Limb (tissue), 2 donors: Measurements from ENCODE around the gene NABP1.

Experiments
- DNase-seq, 2 donors: peaks; one replicate each; pipeline ENCODE4 v3.0.0-alpha.2; 2016; ENCODE audit errors: extremely low spot score in 2 of 2

NABP1 gene

DNA sequence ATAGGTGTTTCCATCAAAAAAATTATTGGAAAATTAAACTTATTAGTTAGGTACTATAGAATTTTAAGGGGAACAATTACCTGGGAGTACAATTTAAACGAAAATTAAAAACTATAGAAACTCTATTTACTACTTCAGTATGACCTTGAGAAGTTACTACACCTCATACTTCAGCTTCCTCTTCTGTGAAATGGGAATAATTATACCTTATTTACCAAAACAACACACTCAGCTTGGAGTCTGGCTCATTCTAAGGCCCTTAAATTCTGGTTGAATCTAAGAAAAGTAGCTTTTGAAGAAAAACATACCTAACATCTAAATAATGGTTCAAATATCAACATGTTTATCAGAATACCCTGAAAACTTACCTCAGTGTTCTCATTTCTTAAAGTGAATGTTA lies 2.7 kb downstream of the NABP1 start:
- DNase-seq, result no peak

- DNase-seq, result no peak
These were observed 4.2 kb downstream of the NABP1 start for GRCh38 chr2:191682126-191682525.

DNA sequence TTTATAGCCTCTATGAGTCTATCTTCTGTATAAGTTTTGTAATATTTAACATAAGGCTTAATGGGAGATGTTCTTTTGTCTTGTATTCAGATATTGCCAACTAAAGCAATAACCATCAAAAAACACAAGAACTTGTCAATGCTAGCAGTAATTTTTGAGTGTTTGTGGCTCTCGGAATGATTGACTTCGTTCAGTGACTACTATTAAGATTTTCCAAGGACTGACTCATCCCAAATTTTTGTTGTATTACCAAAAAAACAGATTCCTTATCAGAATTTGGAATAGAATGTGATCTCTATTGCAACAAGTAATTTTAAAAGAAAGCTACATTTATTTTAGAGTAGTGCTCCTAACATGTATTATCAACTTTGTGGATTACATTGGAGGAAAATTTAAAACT lies 8.1 kb downstream of the NABP1 start:
- no peak for DNase-seq

DNA sequence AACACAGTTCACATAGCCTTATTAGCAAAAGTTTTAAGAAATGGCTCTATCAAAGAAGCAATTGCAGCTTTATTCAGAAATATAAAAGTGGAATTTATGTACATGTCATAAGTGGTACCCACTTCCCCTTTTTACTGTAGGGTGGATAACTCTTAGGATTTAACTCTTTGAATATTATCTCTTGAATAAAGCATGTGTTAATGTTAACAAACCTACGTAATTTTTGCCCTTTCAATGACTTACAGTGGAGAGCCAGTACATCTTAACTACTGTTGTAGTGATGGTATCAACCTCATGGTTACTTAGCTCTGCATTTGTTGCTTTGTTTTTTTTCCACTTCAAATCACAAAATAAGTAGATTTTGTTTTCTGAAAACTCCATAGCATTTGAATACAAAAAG lies 8.8 kb downstream of the NABP1 start:
- no peak for DNase-seq

GRCh38 chr2:191687867-191688266 lies 9.9 kb downstream of the NABP1 start:
- DNase-seq, result no peak

DNA sequence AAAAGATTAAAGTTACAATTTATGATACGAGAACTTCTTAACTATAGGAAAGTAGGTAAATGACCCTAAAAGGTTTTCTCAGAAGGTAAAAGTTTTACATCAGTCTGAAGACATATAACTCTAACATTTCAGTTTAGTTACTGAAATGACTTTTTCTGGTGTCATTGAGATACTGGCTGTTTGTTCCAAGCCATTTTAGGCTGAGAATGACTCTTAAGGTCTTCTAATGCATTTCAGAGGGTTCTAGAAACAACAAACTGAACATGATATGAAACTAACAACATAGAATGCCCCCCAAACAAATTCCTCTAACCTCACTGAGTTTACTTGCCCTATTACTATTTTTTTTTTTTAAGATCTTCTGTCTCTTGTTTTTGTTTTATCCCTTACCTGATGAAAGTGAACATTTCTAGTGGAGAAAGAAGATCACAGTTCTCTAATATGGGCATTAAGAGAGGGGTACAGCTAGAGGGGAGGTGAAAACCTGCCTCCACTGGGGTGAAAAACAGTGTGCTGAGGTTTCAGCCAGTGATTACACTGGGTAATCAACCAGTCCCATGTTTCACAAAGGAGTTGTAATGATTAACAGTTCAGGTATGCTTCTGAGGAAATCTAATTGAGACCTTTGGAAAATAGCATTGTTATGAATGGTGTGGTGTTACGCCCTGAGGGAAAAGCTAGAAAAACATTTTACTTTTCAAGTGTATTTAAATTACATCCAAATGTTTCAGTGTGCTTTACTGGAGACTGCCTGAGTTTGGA lies 11.2 kb downstream of the NABP1 start:
- DNase-seq, result no peak

DNA sequence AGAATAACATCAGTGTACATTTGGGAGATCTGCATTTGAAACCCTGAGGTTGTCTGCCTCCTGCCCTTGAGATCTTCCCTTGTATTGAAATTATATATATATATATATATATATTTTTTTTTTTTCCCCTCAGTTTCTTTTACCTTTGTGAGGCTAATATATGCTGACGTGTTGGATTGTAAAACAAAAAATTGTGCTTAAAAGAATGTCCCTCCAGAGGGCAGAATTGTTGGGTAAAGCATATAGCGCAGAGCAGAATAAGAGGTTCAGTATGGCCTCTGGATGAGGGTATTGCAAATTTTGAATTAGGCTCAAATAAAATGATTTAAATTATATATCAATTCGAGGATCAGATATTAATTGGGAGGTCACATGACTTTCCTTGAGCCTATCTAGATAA lies 12.4 kb downstream of the NABP1 start:
- DNase-seq, result no peak

GRCh38 chr2:191691016-191691735 lies 13.2 kb downstream of the NABP1 start:
- peak; percentile 42 to 76 for DNase-seq

DNA sequence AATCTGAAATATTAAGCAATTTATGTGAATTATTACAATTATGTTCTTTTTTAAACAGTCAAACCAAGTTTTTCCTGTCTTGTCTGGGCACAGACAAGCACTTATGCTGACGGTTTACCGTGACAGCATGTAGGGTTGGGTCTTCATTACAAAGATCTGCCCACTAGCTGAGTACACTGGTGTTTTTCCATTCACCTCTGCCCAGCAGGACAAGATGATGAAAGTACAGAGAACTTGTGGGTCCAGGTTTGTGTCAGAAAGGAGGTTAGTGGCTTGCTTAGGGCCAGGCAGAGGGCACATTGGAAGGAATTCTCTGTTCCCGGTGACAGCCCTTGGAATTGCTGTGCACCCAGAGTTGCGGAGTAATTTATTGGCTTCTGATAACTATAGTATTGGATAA lies 14.0 kb downstream of the NABP1 start:
- no peak for DNase-seq

GRCh38 chr2:191692502-191693115 lies 14.7 kb downstream of the NABP1 start:
- no peak for DNase-seq

GRCh38 chr2:191693166-191693565 lies 15.2 kb downstream of the NABP1 start:
- no peak for DNase-seq

DNA sequence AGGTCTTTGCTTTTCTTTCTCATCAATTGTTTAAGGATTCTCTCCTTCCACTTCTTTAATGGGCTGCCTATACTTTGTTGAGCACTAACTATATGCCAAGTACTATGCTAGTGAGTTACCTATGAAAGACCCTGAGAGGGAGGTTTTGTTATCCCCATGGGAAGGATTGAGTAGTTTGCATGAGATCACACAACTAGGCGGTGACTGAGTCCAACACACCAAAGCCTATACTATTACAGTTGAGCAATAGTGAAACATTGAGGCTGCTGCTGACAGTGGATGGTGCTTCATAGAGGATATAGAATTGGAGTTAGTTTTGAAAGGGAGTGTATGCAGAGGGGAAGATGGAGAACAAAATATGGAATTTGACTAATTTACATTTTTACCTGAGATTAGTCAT lies 15.8 kb downstream of the NABP1 start:
- no peak for DNase-seq

- peak in 1 of 2 donors; percentile 45 for DNase-seq
These were observed 18.1 kb downstream of the NABP1 start for GRCh38 chr2:191696001-191696400.

GRCh38 chr2:191696966-191697365 lies 19.0 kb downstream of the NABP1 start:
- no peak for DNase-seq

GRCh38 chr2:191697870-191698269 lies 19.9 kb downstream of the NABP1 start:
- DNase-seq, result no peak

DNA sequence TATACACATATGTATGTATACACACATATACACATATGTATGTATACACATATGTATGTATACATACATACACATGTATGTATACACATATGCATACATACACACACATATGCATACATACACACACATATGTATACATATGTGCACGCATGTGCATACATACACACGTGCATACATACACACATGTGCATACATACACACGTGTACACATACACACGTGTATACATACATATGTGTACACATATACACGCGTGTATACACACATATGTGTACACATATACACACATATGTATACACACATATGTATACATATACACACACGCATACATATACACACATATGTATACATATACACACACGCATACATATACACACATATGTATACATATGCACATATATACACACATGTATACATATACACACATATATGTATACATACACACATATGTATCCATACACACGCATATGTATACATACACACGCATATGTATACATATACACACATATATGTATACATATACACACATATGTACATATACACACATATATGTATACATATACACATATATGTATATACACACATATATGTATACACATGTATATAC lies 21.5 kb downstream of the NABP1 start:
- no peak for DNase-seq

DNA sequence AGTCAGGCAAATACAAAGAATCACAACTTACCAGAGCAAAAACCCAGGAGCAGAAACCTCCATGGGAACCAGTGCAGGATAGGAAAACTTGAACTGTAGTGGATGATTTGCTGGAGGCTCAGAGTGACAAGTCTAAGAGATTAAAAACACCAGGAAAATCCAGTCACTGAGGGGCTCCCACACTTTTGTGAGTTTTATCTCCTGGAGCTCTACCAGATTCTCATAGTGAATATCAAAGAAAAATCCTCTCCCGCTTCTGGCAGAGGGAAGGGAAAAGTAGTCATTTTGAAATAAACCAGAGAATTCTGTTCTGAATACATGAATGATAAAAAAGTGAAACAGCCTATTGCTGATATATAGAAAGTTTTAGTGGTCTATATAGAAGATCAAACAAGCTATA lies 23.1 kb downstream of the NABP1 start:
- DNase-seq, result no peak

GRCh38 chr2:191701696-191702095 lies 23.8 kb downstream of the NABP1 start:
- DNase-seq, result no peak

DNA sequence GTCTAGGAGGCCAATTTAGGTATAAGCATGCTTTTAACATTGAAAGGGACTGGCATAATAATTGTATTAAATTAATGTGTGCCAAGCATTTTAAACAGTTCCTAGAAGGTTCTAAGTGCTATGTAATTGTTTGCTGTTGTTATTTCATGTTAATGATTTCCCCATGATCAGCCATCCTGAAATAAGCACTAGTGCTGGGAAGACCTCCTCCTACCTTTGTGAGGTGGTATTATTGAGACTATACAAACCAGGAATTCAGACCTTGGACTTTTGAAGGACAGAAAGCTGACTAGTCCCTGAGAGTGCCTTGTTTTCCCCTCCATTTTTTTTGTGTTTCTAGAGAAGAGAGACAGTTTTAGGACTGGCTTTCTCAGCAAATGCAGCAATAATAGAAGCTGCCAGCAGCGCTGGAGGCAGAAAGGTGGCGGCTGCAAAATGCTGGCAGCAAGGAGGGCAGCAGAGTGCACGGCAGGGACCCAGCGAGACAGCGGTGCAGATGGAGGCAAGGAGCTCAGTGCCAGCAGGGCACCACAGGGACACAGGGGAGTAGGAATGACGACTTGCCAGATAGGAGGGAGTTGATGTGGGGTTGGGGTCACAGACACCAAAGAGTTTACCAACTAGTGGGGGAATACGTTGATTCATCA lies 25.3 kb downstream of the NABP1 start:
- DNase-seq, result no peak

DNA sequence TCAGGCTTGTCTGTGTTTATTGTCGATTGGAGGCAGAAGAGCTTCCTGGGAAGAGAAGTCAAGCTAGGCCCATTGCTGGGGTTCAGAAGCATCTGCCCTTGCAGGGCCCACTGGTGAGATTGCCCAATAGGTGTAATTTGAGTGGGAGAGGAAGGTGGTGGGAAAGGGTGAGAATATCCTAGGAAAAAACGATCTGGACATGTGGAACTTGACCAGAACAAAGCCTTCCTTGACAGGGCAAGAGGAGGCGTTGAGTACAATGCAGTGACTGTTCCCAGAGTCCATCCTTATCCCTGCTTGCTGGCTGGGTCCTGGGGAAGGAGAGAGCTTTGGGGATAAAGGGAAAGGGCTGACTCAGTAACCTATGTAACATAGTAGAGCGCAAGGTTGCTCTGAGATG lies 27.1 kb downstream of the NABP1 start:
- no peak for DNase-seq

DNA sequence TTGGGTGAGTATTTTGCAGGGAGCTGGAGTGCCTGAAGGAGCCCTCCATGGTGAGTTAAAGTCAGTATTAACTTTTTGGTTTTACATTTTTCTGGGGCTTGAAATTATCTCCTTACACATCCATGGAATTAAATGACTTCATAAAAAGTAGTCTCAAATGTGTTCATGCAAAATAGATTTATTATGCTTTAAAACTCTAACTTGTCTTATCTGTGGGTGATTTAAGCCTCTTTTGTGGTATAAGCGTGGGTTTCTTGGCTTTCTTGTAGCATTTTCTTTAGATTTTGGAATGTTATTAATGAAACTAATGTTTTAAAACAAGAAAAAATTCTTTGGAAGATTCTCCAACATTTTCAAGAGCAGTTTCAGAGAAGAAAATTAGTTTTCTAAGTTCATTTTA lies 27.8 kb downstream of the NABP1 start:
- DNase-seq, result no peak

DNA sequence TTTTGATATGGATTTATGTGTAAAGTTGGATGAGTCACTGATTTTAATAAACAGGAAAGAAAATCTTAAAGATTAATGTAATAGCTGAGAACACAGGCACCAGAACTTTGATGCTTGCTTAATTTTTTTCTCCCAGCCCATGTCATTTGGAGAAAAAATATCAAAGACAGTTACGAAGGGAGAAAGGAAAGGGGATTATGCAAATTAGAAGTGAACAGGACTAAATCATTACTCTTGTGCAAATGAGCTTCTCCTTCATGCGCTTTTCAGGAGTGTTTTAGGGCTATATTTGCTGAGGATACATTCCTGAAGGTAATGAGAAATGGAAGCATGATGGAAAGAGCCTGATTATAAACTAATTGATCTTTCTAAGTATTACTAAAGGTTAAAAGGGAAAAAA lies 28.9 kb downstream of the NABP1 start:
- DNase-seq, result no peak
